PC-3 (cell line): Measurements from ENCODE around the gene RNF121. TPM values are rescaled to one million over a fixed set of nuclear protein-coding genes. Genes with fewer than 3 reads are reported as not detected.

Source experiments
- ATAC-seq: fragments of 200-7000 bp; cut with Tn5 transposase; 2 replicates; pipeline ENCODE4 v1.9.1; 2020; ENCODE audit warnings: mild to moderate bottlenecking, moderate library complexity
- BruUV-seq: library from RNA; stranded (reverse); fragments of 400-500 nt; replicated peaks from 2 replicates; lab custom pipeline; 2021; lab: Mats Ljungman, UMichigan
- CTCF ChIA-PET: fragments of 300-600 bp; sonication (Branson Sonifier 250); formaldehyde crosslinking; loops from one replicate; lab custom pipeline; 2022; ENCODE audit warnings: antibody characterized with exemption; lab: Charles Lee
- POLR2A ChIA-PET: fragments of 300-600 bp; sonication (Branson Sonifier 250); formaldehyde crosslinking; loops from one replicate; lab custom pipeline; 2022; ENCODE audit warnings: antibody characterized with exemption; ENCODE audit not compliant: unreplicated experiment; lab: Charles Lee
- DNase-seq: peaks from one replicate; pipeline ENCODE4 v3.0.0-alpha.2; 2015
- H2AFZ ChIP-seq: fragments of 300-600 bp; sonication (generic); 2 replicates; pipeline ENCODE4 v1.6.0; 2016; ENCODE audit warnings: antibody characterized with exemption, low read length
- H3F3A ChIP-seq: fragments of 300-600 bp; sonication (generic); one replicate; pipeline ENCODE4 v1.6.0; 2017; ENCODE audit warnings: antibody characterized with exemption, low read length, control low read depth, mild to moderate bottlenecking; ENCODE audit not compliant: unreplicated experiment
- H3K27ac ChIP-seq: fragments of 300-600 bp; sonication (generic); 2 replicates; pipeline ENCODE4 v1.5.1; 2016; ENCODE audit warnings: mild to moderate bottlenecking, low read length
- H3K27me3 ChIP-seq: fragments of 300-600 bp; sonication (generic); 2 replicates; pipeline ENCODE4 v1.6.1; 2016; ENCODE audit warnings: low read length, mixed read lengths
- H3K36me3 ChIP-seq: fragments of 300-600 bp; sonication (generic); 2 replicates; pipeline ENCODE4 v1.6.1; 2016; ENCODE audit warnings: low read depth, mixed run types, low read length, mixed read lengths
- H3K4me1 ChIP-seq: fragments of 300-600 bp; sonication (generic); 2 replicates; pipeline ENCODE4 v1.5.1; 2016; ENCODE audit warnings: low read length; ENCODE audit not compliant: insufficient read depth
- H3K4me2 ChIP-seq: fragments of 300-600 bp; sonication (generic); 2 replicates; pipeline ENCODE4 v1.6.0; 2016; ENCODE audit warnings: low read length
- H3K4me3 ChIP-seq: fragments of 300-600 bp; sonication (generic); 2 replicates; pipeline ENCODE4 v1.5.1; 2016; ENCODE audit warnings: mild to moderate bottlenecking, low read length, mixed read lengths
- H3K79me2 ChIP-seq: fragments of 300-600 bp; sonication (generic); 2 replicates; pipeline ENCODE4 v1.6.1; 2017; ENCODE audit warnings: low read length, mixed read lengths
- H3K9ac ChIP-seq: fragments of 300-600 bp; sonication (generic); 2 replicates; pipeline ENCODE4 v1.6.0; 2016; ENCODE audit warnings: mild to moderate bottlenecking, low read length
- H3K9me2 ChIP-seq: fragments of 300-600 bp; sonication (generic); replicated peaks from 2 replicates; pipeline ENCODE4 v1.6.1; 2016; ENCODE audit warnings: mixed run types, low read length, mixed read lengths
- H3K9me3 ChIP-seq: fragments of 300-600 bp; sonication (generic); 2 replicates; pipeline ENCODE4 v1.6.1; 2016; ENCODE audit warnings: low read length, mixed read lengths
- H4K20me1 ChIP-seq: fragments of 300-600 bp; sonication (generic); 2 replicates; pipeline ENCODE4 v1.6.1; 2016; ENCODE audit warnings: low read length, mixed read lengths
- CTCF ChIP-seq: fragments of 300-600 bp; sonication (generic); conservative IDR thresholded peaks from 2 replicates; pipeline ENCODE4 v1.5.1; 2017; ENCODE audit warnings: antibody characterized with exemption, low read depth, mild to moderate bottlenecking, low read length
- EZH2 ChIP-seq: fragments of 300-600 bp; sonication (generic); IDR thresholded peaks from one replicate; pipeline ENCODE4 v1.6.1; 2017; ENCODE audit warnings: antibody characterized with exemption, mild to moderate bottlenecking, low read length; ENCODE audit not compliant: unreplicated experiment
- EZH2phosphoT487 ChIP-seq: fragments of 300-600 bp; sonication (generic); IDR thresholded peaks from 2 replicates; pipeline ENCODE4 v1.6.1; 2018; ENCODE audit warnings: mild to moderate bottlenecking, antibody characterized with exemption, low read length, borderline replicate concordance
- intact Hi-C: fragments of 100-400 bp; cut with micrococcal nuclease; formaldehyde crosslinking; loops from 2 replicates; pipeline ENCODE4 v1.9.0; 2023
- total RNA-seq: library from RNA; depleted of rRNA; stranded (reverse); fragments of >200 nt; gene quantifications from 2 replicates; pipeline ENCODE4 v1.2.3, GENCODE V29; 2014

RNF121 gene
- total RNA-seq, 1 experiment from 2014 or later, result 40.2 TPM

- Histone ChIP-seq H3K9ac (peak overlapping the region; percentile 80; the same call in 1 of the 2 replicates), H3K36me3 (peaks cover 19% of the 10 kb centered on the region; the same call in 1 of the 2 replicates), H3K79me2 (peaks cover 76% of the 10 kb centered on the region), H4K20me1 (0 out of 2 replicates have a peak, but pooled peaks cover 8% of the 10 kb centered on the region), H3K4me2 (peak overlapping the region; percentile 92), H3K9me2 (no peaks in the 10 kb centered on the region), H3K9me3 (no peaks in the 10 kb centered on the region), H2AFZ (no peak overlapping the region), H3K27me3 (no peaks in the 10 kb centered on the region), H3K4me1 (peaks cover 42% of the 10 kb centered on the region), H3K27ac (no peak overlapping the region), H3K4me3 (peak overlapping the region; percentile 67), H3F3A (no peaks in the 10 kb centered on the region)
- ChIA-PET POLR2A (interaction anchor here (0.5 to 0.7 kb wide), 2 partner anchors 10 to 39 kb away, joined by 5 read pairs; no protein-coding TSS in a partner anchor), CTCF (interaction anchor here (0.6 to 1.3 kb wide), 3 partner anchors 11 to 52 kb away, joined by 3 to 6 read pairs (median 6); no protein-coding TSS in a partner anchor)
- ATAC-seq (no peak), DNase-seq (no peak)
- intact Hi-C loops, result no loop called here
- BruUV-seq, result no TSS peak
- no peak for TF ChIP-seq CTCF
These were observed 110.4 kb downstream of the RNF121 start for GRCh38 chr11:72039031-72039855.

GRCh38 chr11:72039856-72040401 lies 111.1 kb downstream of the RNF121 start:
- intact Hi-C loops, result no loop called here

More at GRCh38 chr11:72039856-72040401, 111.1 kb downstream of the RNF121 start:
- DNase-seq, result no peak
- H3K4me2 ChIP-seq, result peak overlapping the region; percentile 92
- ChIA-PET POLR2A (interaction anchor here (0.7 to 1.1 kb wide), 2 partner anchors 9 to 30 kb away, joined by 4 to 5 read pairs; no protein-coding TSS in a partner anchor), CTCF (interaction anchor here (0.6 to 1.0 kb wide), 3 partner anchors 12 to 39 kb away, joined by 3 to 6 read pairs (median 3); no protein-coding TSS in a partner anchor)
- peak overlapping the region; percentile 83 for H3K27ac ChIP-seq
- H2AFZ ChIP-seq, result no peak overlapping the region; the same call in 1 of the 2 replicates
- H3K4me3 ChIP-seq, result peak overlapping the region; percentile 67
- TF ChIP-seq EZH2, result no peak
- TF ChIP-seq CTCF, result no peak
- no peak for TF ChIP-seq EZH2phosphoT487
- peak overlapping the region; percentile 80 for H3K9ac ChIP-seq
- 0 out of 2 replicates have a peak, but pooled peaks cover 8% of the 10 kb centered on the region for H4K20me1 ChIP-seq
- ATAC-seq, result no peak
- no peaks in the 10 kb centered on the region for H3K9me2 ChIP-seq
- H3F3A ChIP-seq, result no peaks in the 10 kb centered on the region
- no peaks in the 10 kb centered on the region for H3K9me3 ChIP-seq
- H3K36me3 ChIP-seq, result peaks cover 19% of the 10 kb centered on the region; the same call in 1 of the 2 replicates
- H3K27me3 ChIP-seq, result no peaks in the 10 kb centered on the region
- H3K79me2 ChIP-seq, result peaks cover 79% of the 10 kb centered on the region
- peaks cover 42% of the 10 kb centered on the region for H3K4me1 ChIP-seq
- no TSS peak for BruUV-seq
